ENCODE data around the gene KIFC3.
"Not testable (repeated sequence)": the region's sequence is repeated elsewhere in the genome, so short reads cannot be mapped to it uniquely, and the experiment has no call there.

KIFC3 gene

GRCh38 chr16:57734308-57734924, 67.9 kb downstream of the KIFC3 start:
- Histone ChIP-seq H3K9me3 (ENCODE audit: insufficient read depth, low read depth, low read length) (no peaks in the 10 kb centered on the region), H3K27ac (ENCODE audit: low read length) (peak overlapping the region; percentile 80)

DNA sequence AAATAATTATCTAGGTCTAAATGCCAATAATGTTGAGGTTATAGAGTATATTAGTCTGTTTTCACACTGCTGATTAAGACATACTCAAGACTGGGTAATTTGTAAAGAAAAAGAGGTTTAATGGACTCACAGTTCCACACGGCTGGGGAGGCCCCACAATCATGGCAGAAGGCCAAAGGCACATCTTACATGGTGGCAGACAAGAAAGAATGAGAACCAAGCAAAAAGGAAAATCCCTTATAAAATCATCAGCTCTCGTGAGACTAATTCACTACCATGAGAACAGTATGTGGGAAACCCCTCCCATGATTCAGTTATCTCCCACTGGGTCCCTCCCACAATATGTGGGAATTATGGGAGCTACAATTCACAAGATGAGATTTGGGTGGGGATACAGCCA, 69.6 kb downstream of the KIFC3 start:
- no peak overlapping the region for H3K4me3 ChIP-seq (ENCODE audit: low read length)
- H3K27ac ChIP-seq (ENCODE audit: low read length) = no peak overlapping the region
- no peaks in the 10 kb centered on the region for H3K27me3 ChIP-seq (ENCODE audit: insufficient read depth, low read length)
- H3K36me3 ChIP-seq (ENCODE audit: insufficient read depth, low read depth, low read length) = peaks cover 4% of the 10 kb centered on the region
- no peaks in the 10 kb centered on the region for H3K9me3 ChIP-seq (ENCODE audit: insufficient read depth, low read depth, low read length)
- no peak overlapping the region for H3K9ac ChIP-seq (ENCODE audit: low read depth, low read length)
- peaks cover 4% of the 10 kb centered on the region; the same call in 1 of the 2 replicates for H3K4me1 ChIP-seq (ENCODE audit: insufficient read depth, low read length)

More at GRCh38 chr16:57734308-57734924, 67.9 kb downstream of the KIFC3 start:
- H3K27me3 ChIP-seq (ENCODE audit: insufficient read depth, low read length) = no peaks in the 10 kb centered on the region
- H3K4me3 ChIP-seq (ENCODE audit: low read length) = peak overlapping the region; percentile 87
- peaks cover 4% of the 10 kb centered on the region for H3K36me3 ChIP-seq (ENCODE audit: insufficient read depth, low read depth, low read length)
- peaks cover 4% of the 10 kb centered on the region; the same call in 1 of the 2 replicates for H3K4me1 ChIP-seq (ENCODE audit: insufficient read depth, low read length)
- peak overlapping the region; percentile 97 for H3K9ac ChIP-seq (ENCODE audit: low read depth, low read length)

GRCh38 chr16:57732037-57732436, 70.3 kb downstream of the KIFC3 start:
- Histone ChIP-seq H3K27ac (ENCODE audit: low read length) (no peak overlapping the region), H3K36me3 (ENCODE audit: insufficient read depth, low read depth, low read length) (no peaks in the 10 kb centered on the region), H3K9ac (ENCODE audit: low read depth, low read length) (no peak overlapping the region), H3K4me1 (ENCODE audit: insufficient read depth, low read length) (peaks cover 4% of the 10 kb centered on the region; the same call in 1 of the 2 replicates), H3K27me3 (ENCODE audit: insufficient read depth, low read length) (no peaks in the 10 kb centered on the region), H3K4me3 (ENCODE audit: low read length) (no peak overlapping the region), H3K9me3 (ENCODE audit: insufficient read depth, low read depth, low read length) (no peaks in the 10 kb centered on the region)

- H3K9ac ChIP-seq (ENCODE audit: low read depth, low read length) = no peak overlapping the region
- no peaks in the 10 kb centered on the region for H3K9me3 ChIP-seq (ENCODE audit: insufficient read depth, low read depth, low read length)
- H3K4me3 ChIP-seq (ENCODE audit: low read length) = no peak overlapping the region
- no peaks in the 10 kb centered on the region for H3K36me3 ChIP-seq (ENCODE audit: insufficient read depth, low read depth, low read length)
- H3K27ac ChIP-seq (ENCODE audit: low read length) = no peak overlapping the region
- no peaks in the 10 kb centered on the region for H3K4me1 ChIP-seq (ENCODE audit: insufficient read depth, low read length)
- no peaks in the 10 kb centered on the region for H3K27me3 ChIP-seq (ENCODE audit: insufficient read depth, low read length)
Measured at GRCh38 chr16:57730771-57731730, 71.2 kb downstream of the KIFC3 start.

GRCh38 chr16:57729852-57730251, 72.4 kb downstream of the KIFC3 start:
- not testable (repeated sequence) for H3K4me3 ChIP-seq (ENCODE audit: low read length); H3K27me3 ChIP-seq (ENCODE audit: insufficient read depth, low read length); H3K4me1 ChIP-seq (ENCODE audit: insufficient read depth, low read length); H3K36me3 ChIP-seq (ENCODE audit: insufficient read depth, low read depth, low read length); H3K27ac ChIP-seq (ENCODE audit: low read length); H3K9ac ChIP-seq (ENCODE audit: low read depth, low read length); H3K9me3 ChIP-seq (ENCODE audit: insufficient read depth, low read depth, low read length)

DNA sequence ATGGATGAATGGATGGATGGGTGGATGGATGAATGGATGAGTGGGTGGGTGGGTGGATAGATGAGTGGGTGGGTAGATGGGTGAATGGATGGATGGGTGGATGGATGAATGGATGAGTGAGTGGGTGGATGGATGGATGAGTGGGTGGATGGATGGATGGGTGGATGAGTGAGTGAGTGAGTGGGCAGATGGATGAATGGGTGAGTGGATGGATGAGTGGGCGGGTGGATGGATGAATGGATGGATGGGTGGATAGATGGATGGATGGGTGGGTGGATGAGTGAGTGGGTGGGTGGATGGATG, 73.2 kb downstream of the KIFC3 start:
- Histone ChIP-seq H3K36me3 (ENCODE audit: insufficient read depth, low read depth, low read length) (no peaks in the 10 kb centered on the region), H3K9ac (ENCODE audit: low read depth, low read length) (no peak overlapping the region), H3K27me3 (ENCODE audit: insufficient read depth, low read length) (no peaks in the 10 kb centered on the region), H3K9me3 (ENCODE audit: insufficient read depth, low read depth, low read length) (no peaks in the 10 kb centered on the region), H3K4me3 (ENCODE audit: low read length) (no peak overlapping the region), H3K27ac (ENCODE audit: low read length) (no peak overlapping the region), H3K4me1 (ENCODE audit: insufficient read depth, low read length) (no peaks in the 10 kb centered on the region)

DNA sequence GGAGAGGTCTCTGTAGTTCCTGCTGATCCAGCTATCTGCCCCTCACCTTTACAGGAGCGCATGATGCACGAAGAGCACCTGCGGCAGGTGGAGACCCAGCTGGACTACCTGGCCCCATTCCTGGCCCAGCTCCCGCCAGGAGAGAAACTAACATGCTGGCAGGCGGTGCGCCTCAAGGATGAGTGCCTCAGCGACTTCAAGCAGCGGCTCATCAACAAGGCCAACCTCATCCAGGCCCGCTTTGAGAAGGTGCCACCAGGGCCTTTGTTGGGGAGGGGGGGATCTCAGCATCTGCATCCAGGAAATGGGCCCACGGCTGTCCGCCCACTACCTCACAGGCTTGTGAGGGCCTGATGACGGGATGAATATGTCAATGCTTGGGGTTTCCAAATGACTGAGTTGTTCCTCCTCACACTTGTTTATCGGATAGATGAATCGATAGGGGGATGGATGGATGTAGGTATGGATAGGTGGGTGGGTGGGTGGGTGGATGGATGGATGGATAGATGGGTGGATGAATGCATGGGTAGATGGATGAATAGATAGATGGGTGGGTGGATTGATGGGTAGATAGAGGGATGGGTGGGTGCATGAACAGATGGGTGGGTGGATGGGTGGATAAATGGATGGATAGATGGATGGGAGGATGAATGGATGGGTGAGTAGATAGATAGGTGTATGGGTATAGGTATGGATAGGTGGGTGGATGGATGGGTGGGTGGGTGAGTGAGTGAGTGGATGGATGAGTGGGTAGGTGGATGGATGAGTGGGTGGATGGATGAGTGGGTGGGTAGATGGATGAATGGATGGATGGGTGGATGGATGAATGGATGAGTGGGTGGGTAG, 73.7 kb downstream of the KIFC3 start:
- no peaks in the 10 kb centered on the region for H3K36me3 ChIP-seq (ENCODE audit: insufficient read depth, low read depth, low read length)

GRCh38 chr16:57727610-57728009, 74.7 kb downstream of the KIFC3 start:
- Histone ChIP-seq H3K4me1 (ENCODE audit: insufficient read depth, low read length) (no peaks in the 10 kb centered on the region), H3K27me3 (ENCODE audit: insufficient read depth, low read length) (no peaks in the 10 kb centered on the region), H3K36me3 (ENCODE audit: insufficient read depth, low read depth, low read length) (no peaks in the 10 kb centered on the region), H3K9me3 (ENCODE audit: insufficient read depth, low read depth, low read length) (no peaks in the 10 kb centered on the region), H3K27ac (ENCODE audit: low read length) (no peak overlapping the region), H3K4me3 (ENCODE audit: low read length) (no peak overlapping the region), H3K9ac (ENCODE audit: low read depth, low read length) (no peak overlapping the region)

More for the DNA sequence above, 73.7 kb downstream of the KIFC3 start:
- Histone ChIP-seq H3K27me3 (ENCODE audit: insufficient read depth, low read length) (no peaks in the 10 kb centered on the region), H3K4me3 (ENCODE audit: low read length) (no peak overlapping the region), H3K9me3 (ENCODE audit: insufficient read depth, low read depth, low read length) (no peaks in the 10 kb centered on the region), H3K27ac (ENCODE audit: low read length) (no peak overlapping the region), H3K9ac (ENCODE audit: low read depth, low read length) (no peak overlapping the region), H3K4me1 (ENCODE audit: insufficient read depth, low read length) (no peaks in the 10 kb centered on the region)

- H3K36me3 ChIP-seq (ENCODE audit: insufficient read depth, low read depth, low read length) = no peaks in the 10 kb centered on the region
- no peaks in the 10 kb centered on the region for H3K27me3 ChIP-seq (ENCODE audit: insufficient read depth, low read length)
- H3K4me1 ChIP-seq (ENCODE audit: insufficient read depth, low read length) = no peaks in the 10 kb centered on the region
- H3K27ac ChIP-seq (ENCODE audit: low read length) = no peak overlapping the region
- no peaks in the 10 kb centered on the region for H3K9me3 ChIP-seq (ENCODE audit: insufficient read depth, low read depth, low read length)
- H3K9ac ChIP-seq (ENCODE audit: low read depth, low read length) = no peak overlapping the region
- H3K4me3 ChIP-seq (ENCODE audit: low read length) = no peak overlapping the region
Measured at GRCh38 chr16:57726433-57726947, 75.8 kb downstream of the KIFC3 start.

- H3K27ac ChIP-seq (ENCODE audit: low read length) = no peak overlapping the region
- H3K9ac ChIP-seq (ENCODE audit: low read depth, low read length) = no peak overlapping the region
Measured at GRCh38 chr16:57725976-57726375, 76.3 kb downstream of the KIFC3 start.

GRCh38 chr16:57725554-57725953, 76.7 kb downstream of the KIFC3 start:
- H3K27me3 ChIP-seq (ENCODE audit: insufficient read depth, low read length) = no peaks in the 10 kb centered on the region
- no peak overlapping the region for H3K9ac ChIP-seq (ENCODE audit: low read depth, low read length)
- no peak overlapping the region for H3K27ac ChIP-seq (ENCODE audit: low read length)
- H3K4me3 ChIP-seq (ENCODE audit: low read length) = no peak overlapping the region
- H3K36me3 ChIP-seq (ENCODE audit: insufficient read depth, low read depth, low read length) = no peaks in the 10 kb centered on the region
- no peaks in the 10 kb centered on the region for H3K9me3 ChIP-seq (ENCODE audit: insufficient read depth, low read depth, low read length)
- H3K4me1 ChIP-seq (ENCODE audit: insufficient read depth, low read length) = no peaks in the 10 kb centered on the region

More at GRCh38 chr16:57725976-57726375, 76.3 kb downstream of the KIFC3 start:
- H3K4me1 ChIP-seq (ENCODE audit: insufficient read depth, low read length) = no peaks in the 10 kb centered on the region
- H3K9me3 ChIP-seq (ENCODE audit: insufficient read depth, low read depth, low read length) = no peaks in the 10 kb centered on the region
- H3K36me3 ChIP-seq (ENCODE audit: insufficient read depth, low read depth, low read length) = no peaks in the 10 kb centered on the region
- H3K27me3 ChIP-seq (ENCODE audit: insufficient read depth, low read length) = no peaks in the 10 kb centered on the region
- H3K4me3 ChIP-seq (ENCODE audit: low read length) = no peak overlapping the region
